Measurements from ENCODE around the gene CD302. TPM values are rescaled to one million over a fixed set of nuclear protein-coding genes. Genes with fewer than 3 reads are reported as not detected.
"Not testable (repeated sequence)": the region's sequence is repeated elsewhere in the genome, so short reads cannot be mapped to it uniquely, and the experiment has no call there.

Gene CD302
- total RNA-seq, 3 donors from 2014 or later = 9.4 to 27.1 (median 16.0) TPM

DNA sequence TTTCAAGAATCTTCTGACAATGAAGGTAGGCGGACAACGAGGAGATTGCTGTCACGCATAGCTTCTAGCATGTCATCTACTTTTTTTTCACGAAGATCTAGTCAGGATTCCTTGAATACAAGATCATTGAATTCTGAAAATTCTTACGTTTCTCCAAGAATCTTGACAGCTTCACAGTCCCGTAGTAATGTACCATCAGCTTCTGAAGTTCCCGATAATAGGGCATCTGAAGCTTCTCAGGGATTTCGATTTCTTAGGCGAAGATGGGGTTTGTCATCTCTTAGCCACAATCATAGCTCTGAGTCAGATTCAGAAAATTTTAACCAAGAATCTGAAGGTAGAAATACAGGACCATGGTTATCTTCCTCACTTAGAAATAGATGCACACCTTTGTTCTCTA, 49.9 kb downstream of the CD302 start:
- DNase-seq (no peak), ATAC-seq (no peak)
- Histone ChIP-seq H3K36me3 (ENCODE audit: low read depth) (peaks cover under 1% of the 10 kb centered on the region), H3K9me3 (no peaks in the 10 kb centered on the region), H3K4me3 (no peak overlapping the region), H3K4me1 (ENCODE audit: low read depth) (no peaks in the 10 kb centered on the region)
- intact Hi-C loops (cut with DNase I, micrococcal nuclease) = no loop called here
- no peak for TF ChIP-seq CTCF (IDR thresholded peaks at IDR 0.05)

DNA sequence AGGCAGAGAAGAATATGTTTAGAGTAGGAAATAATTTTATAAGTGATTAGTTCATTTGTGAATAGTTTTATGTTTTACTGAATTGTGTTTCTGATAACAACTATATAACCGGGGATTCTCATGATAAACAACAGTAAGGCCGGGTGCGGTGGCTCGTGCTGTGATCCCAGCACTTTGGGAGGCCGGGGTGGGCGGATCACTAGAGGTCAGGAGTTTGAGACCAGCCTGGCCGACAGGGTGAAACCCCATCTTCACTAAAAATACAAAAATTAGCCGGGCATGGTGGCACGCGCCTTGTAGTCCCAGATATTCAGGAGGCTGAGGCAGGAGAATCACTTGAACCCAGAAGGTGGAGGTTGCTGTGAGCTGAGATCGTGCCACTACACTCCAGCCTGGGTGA, 52.8 kb downstream of the CD302 start:
- ATAC-seq; intact Hi-C loops (cut with DNase I, micrococcal nuclease); H3K4me1 ChIP-seq (ENCODE audit: low read depth); H3K36me3 ChIP-seq (ENCODE audit: low read depth); DNase-seq; H3K4me3 ChIP-seq; H3K9me3 ChIP-seq: not testable (repeated sequence)

GRCh38 chr2:159744363-159744762, 53.6 kb downstream of the CD302 start:
- ATAC-seq = no peak
- no peaks in the 10 kb centered on the region for H3K9me3 ChIP-seq
- no peak for DNase-seq
- H3K4me1 ChIP-seq (ENCODE audit: low read depth) = no peaks in the 10 kb centered on the region
- peaks cover 3% of the 10 kb centered on the region for H3K36me3 ChIP-seq (ENCODE audit: low read depth)
- intact Hi-C loops (cut with DNase I, micrococcal nuclease) = no loop called here
- H3K4me3 ChIP-seq = no peak overlapping the region
- no peak for TF ChIP-seq CTCF (IDR thresholded peaks at IDR 0.05)

DNA sequence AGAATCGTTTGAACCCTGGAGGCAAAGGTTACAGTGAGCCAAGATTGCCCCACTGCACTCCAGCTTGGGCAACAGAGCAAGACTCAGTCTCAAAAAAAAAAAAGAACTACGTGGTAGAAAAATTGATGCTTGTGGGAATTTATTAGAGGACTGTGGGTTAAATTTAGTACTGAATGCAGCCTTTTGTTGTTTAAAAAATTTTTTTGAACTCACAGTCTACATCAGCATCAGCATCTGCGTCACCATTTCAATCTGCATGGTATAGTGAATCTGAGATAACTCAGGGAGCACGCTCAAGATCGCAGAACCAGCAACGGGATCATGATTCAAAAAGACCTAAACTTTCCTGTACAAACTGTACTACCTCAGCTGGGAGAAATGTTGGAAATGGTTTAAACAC, 55.2 kb downstream of the CD302 start:
- Histone ChIP-seq H3K9me3 (no peaks in the 10 kb centered on the region), H3K36me3 (ENCODE audit: low read depth) (peaks cover 3% of the 10 kb centered on the region), H3K4me1 (ENCODE audit: low read depth) (no peaks in the 10 kb centered on the region), H3K4me3 (no peak overlapping the region)
- DNase-seq (no peak), ATAC-seq (no peak)
- no peak for TF ChIP-seq CTCF (IDR thresholded peaks at IDR 0.05)
- intact Hi-C loops (cut with DNase I, micrococcal nuclease) = no loop called here

- no peak for TF ChIP-seq CTCF (IDR thresholded peaks at IDR 0.05)
- H3K9me3 ChIP-seq = no peaks in the 10 kb centered on the region
- intact Hi-C loops (cut with DNase I, micrococcal nuclease) = no loop called here
- H3K36me3 ChIP-seq (ENCODE audit: low read depth) = peaks cover 3% of the 10 kb centered on the region
- no peak overlapping the region for H3K4me3 ChIP-seq
- DNase-seq (peak in 1 of 3 donors; percentile 28), ATAC-seq (peak; percentile 64)
- no peaks in the 10 kb centered on the region for H3K4me1 ChIP-seq (ENCODE audit: low read depth)
Observed at GRCh38 chr2:159738509-159739390, 59.3 kb downstream of the CD302 start.

DNA sequence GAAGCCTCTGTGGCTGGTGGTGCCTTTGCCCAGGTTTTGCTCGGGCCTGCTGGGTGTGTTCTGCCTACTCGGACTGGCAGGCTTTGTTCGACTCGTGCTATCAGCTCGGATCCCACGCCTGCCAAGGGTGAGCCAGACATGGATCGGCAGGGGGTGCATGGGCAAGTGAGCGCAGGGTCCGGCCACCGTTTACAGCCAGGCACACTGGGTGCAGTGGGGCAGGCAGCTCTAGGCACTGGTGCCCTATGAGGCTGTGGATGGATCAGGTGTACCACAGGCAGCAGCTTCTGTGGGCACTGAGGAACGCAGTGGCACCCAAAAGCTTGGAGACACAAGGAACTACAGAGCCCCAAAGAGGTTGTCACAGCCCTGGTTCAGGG, 60.1 kb downstream of the CD302 start:
- H3K9me3 ChIP-seq = no peaks in the 10 kb centered on the region
- TF ChIP-seq CTCF (IDR thresholded peaks at IDR 0.05) = no peak
- intact Hi-C loops (cut with DNase I, micrococcal nuclease) = no loop called here
- H3K4me1 ChIP-seq (ENCODE audit: low read depth) = no peaks in the 10 kb centered on the region
- no peak overlapping the region for H3K4me3 ChIP-seq
- peaks cover under 1% of the 10 kb centered on the region for H3K36me3 ChIP-seq (ENCODE audit: low read depth)
- no peak for ATAC-seq
- peak in 1 of 3 donors; percentile 42 for DNase-seq

All from mucosa of descending colon (tissue), 3 donors.